GM21825 (cell line): ENCODE data around the gene COLEC11.
"Not testable (repeated sequence)": the region's sequence is repeated elsewhere in the genome, so short reads cannot be mapped to it uniquely, and the experiment has no call there.

Experiments used
- ATAC-seq: cut with Tn5 transposase; IDR thresholded peaks from one replicate; pipeline ENCODE4 v1.9.1; 2021; ENCODE audit warnings: mild to moderate bottlenecking, moderate library complexity; ENCODE audit not compliant: unreplicated experiment

COLEC11 gene

GRCh38 chr2:3604207-3604877, 9.4 kb downstream of the COLEC11 start:
- ATAC-seq, result no peak

GRCh38 chr2:3604991-3605961, 10.4 kb downstream of the COLEC11 start:
- no peak for ATAC-seq

GRCh38 chr2:3606028-3606369, 11.1 kb downstream of the COLEC11 start:
- ATAC-seq, result no peak

GRCh38 chr2:3606370-3607201, 11.7 kb downstream of the COLEC11 start:
- ATAC-seq, result no peak

- no peak for ATAC-seq
Observed at GRCh38 chr2:3608373-3609278, 13.7 kb downstream of the COLEC11 start.

- not testable (repeated sequence) for ATAC-seq
Observed at GRCh38 chr2:3609279-3609673, 14.4 kb downstream of the COLEC11 start.

GRCh38 chr2:3610415-3610814, 15.5 kb downstream of the COLEC11 start:
- no peak for ATAC-seq

GRCh38 chr2:3610881-3611505, 16.1 kb downstream of the COLEC11 start:
- ATAC-seq, result no peak

- ATAC-seq, result no peak
Observed at GRCh38 chr2:3611589-3611988, 16.7 kb downstream of the COLEC11 start.

- ATAC-seq, result no peak
Observed at GRCh38 chr2:3612639-3613523, 18.0 kb downstream of the COLEC11 start.

- ATAC-seq, result no peak
Observed at GRCh38 chr2:3613524-3613905, 18.6 kb downstream of the COLEC11 start.

- not testable (repeated sequence) for ATAC-seq
Observed at GRCh38 chr2:3614743-3615142, 19.8 kb downstream of the COLEC11 start.

GRCh38 chr2:3615541-3616200, 20.8 kb downstream of the COLEC11 start:
- ATAC-seq, result not testable (repeated sequence)

- ATAC-seq, result not testable (repeated sequence)
Observed at GRCh38 chr2:3616435-3617197, 21.7 kb downstream of the COLEC11 start.

GRCh38 chr2:3617198-3617890, 22.4 kb downstream of the COLEC11 start:
- no peak for ATAC-seq

GRCh38 chr2:3618367-3618766, 23.5 kb downstream of the COLEC11 start:
- no peak for ATAC-seq

- no peak for ATAC-seq
Observed at GRCh38 chr2:3619033-3619432, 24.1 kb downstream of the COLEC11 start.
